ENCODE results near the gene JMJD7. TPM values are rescaled to one million over a fixed set of nuclear protein-coding genes. Genes with fewer than 3 reads are reported as not detected.

JMJD7 gene
- total RNA-seq, 4 donors from 2014 or later = 9.1 to 61.1 (median 13.1) TPM

GRCh38 chr15:41823502-41823901 lies 4.4 kb upstream of the JMJD7 start:
- TF ChIP-seq CTCF (IDR thresholded peaks at IDR 0.05) (no peak), POLR2A (IDR thresholded peaks at IDR 0.05) (no peak)
- Histone ChIP-seq H3K4me3 (no peak overlapping the region), H3K9me3 (no peaks in the 10 kb centered on the region), H3K36me3 (peaks cover 0 to 62% (median 0%) of the 10 kb centered on the region in 3 donors), H3K27ac (no peak overlapping the region), H3K27me3 (no peaks in the 10 kb centered on the region), H3K4me1 (peaks cover 0 to 5% (median 2%) of the 10 kb centered on the region in 4 donors)
- no peak for DNase-seq

DNA sequence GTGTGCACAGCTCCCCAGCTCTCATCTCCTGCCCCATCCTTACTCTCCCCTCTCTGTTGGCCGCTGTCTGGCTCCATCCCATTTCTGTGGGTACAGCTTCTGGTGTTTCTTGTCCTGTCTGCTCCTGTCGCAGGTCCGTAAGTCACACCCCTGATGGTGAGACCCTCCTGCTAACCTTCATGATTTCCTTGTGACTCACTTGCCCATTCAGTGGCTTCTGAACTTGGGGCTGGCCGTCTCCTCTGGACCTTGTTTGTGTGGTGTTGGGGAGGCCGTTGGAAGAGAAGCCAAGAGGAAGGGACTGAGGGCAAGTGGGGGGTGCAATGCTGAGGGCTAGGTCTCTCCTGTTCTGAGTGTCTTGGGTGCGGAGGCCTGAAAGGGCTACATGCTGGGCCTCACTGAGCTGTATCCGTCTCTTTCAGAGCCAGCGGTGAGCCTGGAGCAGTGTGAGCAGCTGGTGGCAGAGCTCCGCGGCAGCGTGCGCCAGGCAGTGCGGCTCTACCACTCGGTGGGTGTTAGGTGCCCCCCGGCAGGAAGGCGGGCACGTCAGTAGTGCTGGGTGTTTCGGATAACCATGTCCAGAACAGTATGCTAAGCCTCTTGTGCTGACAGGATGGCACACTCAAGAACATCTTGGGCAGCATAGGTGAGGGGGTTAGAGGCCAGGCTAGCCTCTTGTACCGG lies 3.7 kb upstream of the JMJD7 start:
- DNase-seq = no peak
- no peak for TF ChIP-seq CTCF (IDR thresholded peaks at IDR 0.05)
- no peak for TF ChIP-seq POLR2A (IDR thresholded peaks at IDR 0.05)
- H3K9me3 ChIP-seq = no peaks in the 10 kb centered on the region
- peaks cover 0 to 55% (median 0%) of the 10 kb centered on the region in 3 donors for H3K36me3 ChIP-seq
- H3K4me1 ChIP-seq = peaks cover 5 to 12% (median 6%) of the 10 kb centered on the region in 4 donors
- no peak overlapping the region for H3K27ac ChIP-seq
- no peak overlapping the region for H3K4me3 ChIP-seq
- H3K27me3 ChIP-seq = no peaks in the 10 kb centered on the region

- no peak overlapping the region for H3K4me3 ChIP-seq
- peaks cover 5 to 16% (median 6%) of the 10 kb centered on the region in 4 donors for H3K4me1 ChIP-seq
- H3K27me3 ChIP-seq = no peaks in the 10 kb centered on the region
- H3K36me3 ChIP-seq = peaks cover 0 to 45% (median 0%) of the 10 kb centered on the region in 3 donors
- DNase-seq = no peak
- no peak overlapping the region for H3K27ac ChIP-seq
- no peaks in the 10 kb centered on the region for H3K9me3 ChIP-seq
- TF ChIP-seq CTCF (IDR thresholded peaks at IDR 0.05) = no peak
- TF ChIP-seq POLR2A (IDR thresholded peaks at IDR 0.05) = no peak
Measured at GRCh38 chr15:41825145-41825544, 2.7 kb upstream of the JMJD7 start.

DNA sequence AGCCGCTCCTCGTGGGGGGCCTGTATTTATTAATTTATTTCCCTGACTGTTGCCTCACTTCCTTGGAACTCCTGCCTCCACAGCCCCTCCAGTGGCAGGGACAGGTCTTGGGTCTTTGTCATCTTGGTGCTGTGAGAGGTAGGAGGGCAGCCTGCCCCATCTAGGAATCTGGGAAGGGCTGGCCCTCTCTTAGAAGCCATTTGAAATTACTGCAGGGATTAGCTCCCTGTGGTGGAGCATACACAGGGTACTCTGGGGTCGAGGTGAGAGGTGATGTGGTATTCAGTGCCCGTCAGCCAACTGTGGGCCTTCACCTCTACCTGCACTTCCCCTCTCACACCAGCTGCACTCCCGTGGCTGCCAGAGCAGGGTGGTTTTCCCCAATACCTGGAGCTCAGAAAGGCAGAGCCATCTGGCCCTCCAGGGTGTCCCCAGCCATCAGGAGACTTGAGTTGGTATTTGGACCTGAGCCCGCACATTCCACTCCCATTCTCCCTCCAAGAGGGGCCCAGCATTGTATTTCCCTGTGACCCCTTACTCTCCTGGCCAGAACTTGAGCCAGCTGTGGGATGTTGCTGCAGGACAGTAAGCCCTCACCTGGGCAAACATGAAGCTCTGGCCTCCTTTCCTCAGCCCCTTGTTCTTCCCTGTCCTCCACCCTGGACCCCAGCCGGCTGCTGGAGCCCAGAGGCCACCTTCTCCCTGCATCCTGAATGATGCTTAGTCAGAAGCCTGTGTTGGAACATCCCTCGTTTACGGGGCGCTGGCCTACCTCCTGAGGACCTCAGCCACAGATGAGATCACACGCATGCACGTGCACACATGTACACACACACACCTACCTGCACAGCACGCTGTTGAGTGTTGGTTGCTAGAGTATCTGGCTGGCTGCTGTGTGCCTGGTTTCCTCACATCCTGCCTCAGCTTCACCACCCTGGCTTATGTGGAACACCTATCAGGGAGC lies 2.0 kb upstream of the JMJD7 start:
- Histone ChIP-seq H3K36me3 (peaks cover 0 to 38% (median 0%) of the 10 kb centered on the region in 3 donors), H3K4me1 (peaks cover 5 to 16% (median 6%) of the 10 kb centered on the region in 4 donors)

More for the DNA sequence above, 2.0 kb upstream of the JMJD7 start:
- DNase-seq = no peak
- Histone ChIP-seq H3K4me3 (no peak overlapping the region), H3K9me3 (no peaks in the 10 kb centered on the region), H3K27me3 (no peaks in the 10 kb centered on the region), H3K27ac (no peak overlapping the region)
- TF ChIP-seq CTCF (IDR thresholded peaks at IDR 0.05) = no peak
- no peak for TF ChIP-seq POLR2A (IDR thresholded peaks at IDR 0.05)

Data from Peyer's patch (tissue), 4 donors.